K562 (cell line): Measurements from ENCODE around the gene CDHR2. TPM values are rescaled to one million over a fixed set of nuclear protein-coding genes. Genes with fewer than 3 reads are reported as not detected.

Source experiments
- HCFC1 ChIP-seq: IDR thresholded peaks from 2 replicates; pipeline ENCODE4 v1.6.1; 2012; ENCODE audit warnings: low read depth, low read length, improper control_type of control experiment
- NBN ChIP-seq: fragments of 450-650 bp; IDR thresholded peaks from 2 replicates; pipeline ENCODE4 v1.6.1; 2016; ENCODE audit warnings: low read depth, mild to moderate bottlenecking
- RAD21 ChIP-seq, 2 experiments: fragments of 250-450 bp in 1 of 2; fragments of 450-650 bp in 1 of 2; sonication (Bioruptor Pico) in 1 of 2; formaldehyde crosslinking in 1 of 2; IDR thresholded peaks in 1 of 2; conservative IDR thresholded peaks in 1 of 2; 2 replicates each; pipeline versions ENCODE4 v1.4.0 to v1.8.0; 2020 to 2022; ENCODE audit warnings: mild to moderate bottlenecking in 2 of 2, moderate library complexity in 1 of 2
- TAF1 ChIP-seq: IDR thresholded peaks from 2 replicates; pipeline ENCODE4 v1.6.1; 2011; ENCODE audit warnings: mild to moderate bottlenecking, low read length, moderate library complexity; ENCODE audit not compliant: insufficient read depth, control insufficient read depth, severe bottlenecking; ENCODE audit errors: extremely low read depth
- ZNF717 ChIP-seq: fragments of 250-450 bp; sonication (Bioruptor Pico); IDR thresholded peaks from 2 replicates; pipeline ENCODE4 v1.5.0; 2021
- polyA plus RNA-seq, 8 experiments: library from polyadenylated mRNA; depleted of rRNA in 4 of 8; stranded (reverse) in 5 of 8; unstranded in 3 of 8; fragments of >200 nt; fragmentation: Nextera tagmentation in 2 of 8; fragmentation: Illumina TruSeq in 1 of 8; extraction: Ambion mirVana in 2 of 8; extraction: Trizol in 1 of 8; gene quantifications; 2 replicates each; pipeline versions ENCODE4 v1.2.1 to v1.2.3, GENCODE V29; 2011 to 2014; ENCODE audit warnings: inconsistent platforms in 1 of 8, missing spikeins in 1 of 8
- total RNA-seq, 7 experiments: library from RNA; depleted of rRNA in 6 of 7; stranded (reverse); fragments of >200 nt in 6 of 7; fragmentation: Illumina TruSeq in 2 of 7; extraction: Trizol in 2 of 7; gene quantifications; 2 replicates each; pipeline versions ENCODE4 v1.2.1 to v1.2.3, GENCODE V29; 2011 to 2021; ENCODE audit warnings: low replicate concordance in 1 of 7
- TF ChIP-seq, protein P1 (sequence below): sonication (generic); formaldehyde crosslinking; IDR thresholded peaks from 2 replicates; pipeline ENCODE4 v1.8.0; 2022; ENCODE audit warnings: mild to moderate bottlenecking, low read depth, missing genetic modification reagents
- TF ChIP-seq, protein P2 (sequence below): fragments of 250-450 bp; sonication (Bioruptor Pico); IDR thresholded peaks from 2 replicates; pipeline ENCODE4 v1.5.1; 2021; ENCODE audit warnings: mild to moderate bottlenecking

CDHR2 gene
- total and polyA plus RNA-seq, 9 of the 15 experiments (the other 6 are each of a cell fraction or from before 2014, with no cell fraction given) = 0.01 to 0.62 (median 0.09) TPM; not detected in 2

DNA sequence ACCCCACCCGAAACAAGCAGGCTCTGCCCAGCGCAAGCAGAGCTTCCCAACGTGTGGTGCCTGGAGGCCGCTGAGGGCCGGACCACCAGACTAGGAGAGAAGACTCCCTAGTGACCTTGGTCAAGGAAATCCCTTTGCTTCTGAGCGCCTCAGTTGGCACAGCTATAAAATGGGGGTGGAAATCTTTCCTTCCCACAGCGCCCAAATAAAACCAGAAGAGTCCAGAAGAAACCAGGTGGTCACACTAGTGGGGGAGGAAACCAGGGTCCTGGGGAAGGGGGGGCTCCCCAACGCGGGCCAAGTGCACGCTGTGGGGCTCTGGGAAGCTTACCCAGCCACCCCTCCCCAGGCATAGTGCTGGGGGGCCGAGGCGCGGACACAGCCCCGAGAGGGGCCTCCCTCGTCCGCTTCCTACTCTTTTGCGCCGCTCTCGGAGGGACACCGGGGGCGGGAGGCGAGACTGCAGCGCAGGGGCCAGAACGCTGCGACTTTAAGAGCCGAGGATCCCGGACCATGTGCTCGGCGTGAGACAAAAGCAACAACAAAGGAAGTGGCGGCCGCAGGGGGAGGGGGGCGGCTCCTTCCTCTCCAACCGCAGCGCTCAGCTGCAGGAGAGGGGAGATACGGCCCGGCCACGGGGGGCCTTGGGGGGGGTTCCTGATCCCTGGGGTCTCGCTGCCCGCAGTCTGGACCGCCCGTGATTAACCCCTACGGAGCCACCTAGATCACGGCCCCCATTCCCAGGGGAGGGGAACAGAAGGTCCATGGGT is 12.8 kb upstream of the CDHR2 start (continued):
- TF ChIP-seq TAF1 (peak; percentile 60), ZNF717 (no peak), HCFC1 (peak; percentile 26; the same call in 1 of the 2 replicates), RAD21 (CRISPR knock-in tag; conservative IDR thresholded peaks at IDR 0.05 in 1 of 2, IDR thresholded peaks at IDR 0.05 in 1 of 2) (no peak), NBN (no peak)
- TF ChIP-seq, protein P1, sequence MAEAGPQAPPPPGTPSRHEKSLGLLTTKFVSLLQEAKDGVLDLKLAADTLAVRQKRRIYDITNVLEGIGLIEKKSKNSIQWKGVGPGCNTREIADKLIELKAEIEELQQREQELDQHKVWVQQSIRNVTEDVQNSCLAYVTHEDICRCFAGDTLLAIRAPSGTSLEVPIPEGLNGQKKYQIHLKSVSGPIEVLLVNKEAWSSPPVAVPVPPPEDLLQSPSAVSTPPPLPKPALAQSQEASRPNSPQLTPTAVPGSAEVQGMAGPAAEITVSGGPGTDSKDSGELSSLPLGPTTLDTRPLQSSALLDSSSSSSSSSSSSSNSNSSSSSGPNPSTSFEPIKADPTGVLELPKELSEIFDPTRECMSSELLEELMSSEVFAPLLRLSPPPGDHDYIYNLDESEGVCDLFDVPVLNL (CRISPR knock-in tag) = no peak
- TF ChIP-seq, protein P2, sequence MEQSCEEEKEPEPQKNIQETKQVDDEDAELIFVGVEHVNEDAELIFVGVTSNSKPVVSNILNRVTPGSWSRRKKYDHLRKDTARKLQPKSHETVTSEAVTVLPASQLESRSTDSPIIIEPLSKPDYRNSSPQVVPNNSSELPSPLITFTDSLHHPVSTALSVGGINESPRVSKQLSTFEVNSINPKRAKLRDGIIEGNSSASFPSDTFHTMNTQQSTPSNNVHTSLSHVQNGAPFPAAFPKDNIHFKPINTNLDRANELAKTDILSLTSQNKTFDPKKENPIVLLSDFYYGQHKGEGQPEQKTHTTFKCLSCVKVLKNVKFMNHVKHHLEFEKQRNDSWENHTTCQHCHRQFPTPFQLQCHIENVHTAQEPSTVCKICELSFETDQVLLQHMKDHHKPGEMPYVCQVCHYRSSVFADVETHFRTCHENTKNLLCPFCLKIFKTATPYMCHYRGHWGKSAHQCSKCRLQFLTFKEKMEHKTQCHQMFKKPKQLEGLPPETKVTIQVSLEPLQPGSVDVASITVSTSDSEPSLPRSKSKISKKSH (CRISPR knock-in tag) = no peak
